HCT116 (cell line): ENCODE measurements around the gene TTL. TPM values are rescaled to one million over a fixed set of nuclear protein-coding genes. Genes with fewer than 3 reads are reported as not detected.

Experiments
- ATAC-seq: fragments of 200-7000 bp; cut with Tn5 transposase; 2 replicates; pipeline ENCODE4 v1.9.1; 2020; ENCODE audit warnings: mild to moderate bottlenecking, moderate library complexity
- BruUV-seq: library from RNA; stranded (reverse); fragments of 400-500 nt; replicated peaks from 2 replicates; lab custom pipeline; 2021; lab: Mats Ljungman, UMichigan
- CTCF ChIA-PET: fragments of 300-600 bp; sonication (Branson Sonifier 250); formaldehyde crosslinking; loops from one replicate; lab custom pipeline; 2021; ENCODE audit warnings: antibody characterized with exemption; lab: Charles Lee
- POLR2A ChIA-PET: fragments of 300-600, 350-600 bp; sonication (Branson Sonifier 250); formaldehyde crosslinking; loops from one replicate; lab custom pipeline; 2021; ENCODE audit warnings: antibody characterized with exemption; lab: Charles Lee
- RAD21 ChIA-PET, 2 experiments: fragments of 300-600 bp; sonication (Branson Sonifier 250); formaldehyde crosslinking; loops; one replicate each; lab custom pipeline; 2023; ENCODE audit warnings: low total read pairs in 2 of 2; ENCODE audit not compliant: uncharacterized antibody in 2 of 2, unreplicated experiment in 2 of 2, low non-redundant PET in 1 of 2; lab: Charles Lee
- DNase-seq: peaks from one replicate; pipeline ENCODE4 v3.0.0-alpha.2; 2010; ENCODE audit warnings: low read depth, low spot score
- H2AFZ ChIP-seq: fragments of 200-600 bp; shearing (Covaris generic), sonication (generic); 2 replicates; pipeline ENCODE4 v1.6.1; 2017; ENCODE audit warnings: low read depth, mixed run types, mixed read lengths, antibody characterized with exemption, low read length; ENCODE audit not compliant: poor library complexity, severe bottlenecking
- H3K27ac ChIP-seq: 2 replicates; pipeline ENCODE4 v1.5.1; 2012; ENCODE audit warnings: low read depth, low read length
- H3K27me3 ChIP-seq: fragments of 200-600 bp; sonication (generic); 2 replicates; pipeline ENCODE4 v1.6.1; 2016; ENCODE audit warnings: mixed run types, low read length, mixed read lengths; ENCODE audit not compliant: insufficient read depth
- H3K36me3 ChIP-seq, 2 experiments: fragments of 200-500 bp in 1 of 2; fragments of 200-600 bp in 1 of 2; sonication (Bioruptor generic) in 1 of 2; sonication (generic) in 1 of 2; 2 replicates each; pipeline versions ENCODE4 v1.5.1 to v1.6.1; 2014 to 2016; ENCODE audit warnings: low read length in 2 of 2, inconsistent platforms in 1 of 2, mixed read lengths in 1 of 2, mixed run types in 1 of 2; ENCODE audit not compliant: insufficient read depth in 2 of 2, control insufficient read depth in 1 of 2
- H3K4me1 ChIP-seq, 2 experiments: fragments of 200-600 bp in 1 of 2; sonication (generic) in 1 of 2; 2 replicates each; pipeline versions ENCODE4 v1.5.1 to v1.6.1; 2012 to 2017; ENCODE audit warnings: low read length in 2 of 2, inconsistent platforms in 1 of 2, mild to moderate bottlenecking in 1 of 2, mixed read lengths in 1 of 2, mixed run types in 1 of 2, moderate library complexity in 1 of 2; ENCODE audit not compliant: insufficient read depth in 2 of 2, control insufficient read depth in 1 of 2
- H3K4me2 ChIP-seq: fragments of 200-600 bp; sonication (generic); 2 replicates; pipeline ENCODE4 v1.6.1; 2017; ENCODE audit warnings: mixed run types, low read length, mixed read lengths
- H3K4me3 ChIP-seq, 2 experiments: fragments of 200-600 bp in 1 of 2; sonication (generic) in 1 of 2; replicated peaks in 1 of 2; 2 replicates each; pipeline ENCODE4 v1.5.1; 2011 to 2016; ENCODE audit warnings: low read length in 2 of 2, control low read depth in 1 of 2, low read depth in 1 of 2, mild to moderate bottlenecking in 1 of 2, mixed read lengths in 1 of 2, mixed run types in 1 of 2
- H3K79me2 ChIP-seq: fragments of 200-600 bp; sonication (generic); 2 replicates; pipeline ENCODE4 v1.6.1; 2017; ENCODE audit warnings: mild to moderate bottlenecking, mixed run types, low read length, moderate library complexity, mixed read lengths; ENCODE audit not compliant: insufficient read depth
- H3K9ac ChIP-seq: fragments of 200-600 bp; sonication (generic); 2 replicates; pipeline ENCODE4 v1.6.1; 2016; ENCODE audit warnings: low read length, mixed read lengths
- H3K9me2 ChIP-seq: fragments of 200-600 bp; sonication (generic), shearing (Covaris generic); 2 replicates; pipeline ENCODE4 v1.6.1; 2017; ENCODE audit warnings: mixed run types, mild to moderate bottlenecking, moderate library complexity; ENCODE audit not compliant: insufficient read depth
- H3K9me3 ChIP-seq, 2 experiments: fragments of 200-500 bp in 1 of 2; fragments of 200-600 bp in 1 of 2; sonication (Bioruptor generic) in 1 of 2; sonication (generic) in 1 of 2; 2 replicates each; pipeline ENCODE4 v1.6.1; 2014 to 2017; ENCODE audit warnings: low read length in 2 of 2, mixed read lengths in 2 of 2, inconsistent platforms in 1 of 2, low read depth in 1 of 2, mild to moderate bottlenecking in 1 of 2, mixed run types in 1 of 2, moderate library complexity in 1 of 2; ENCODE audit not compliant: control insufficient read depth in 1 of 2, insufficient read depth in 1 of 2
- H4K20me1 ChIP-seq: fragments of 200-600 bp; sonication (generic), shearing (Covaris generic); 2 replicates; pipeline ENCODE4 v1.6.1; 2017; ENCODE audit warnings: mixed run types, mild to moderate bottlenecking, moderate library complexity; ENCODE audit not compliant: insufficient read depth
- CBX3 ChIP-seq: IDR thresholded peaks from 2 replicates; pipeline ENCODE4 v1.6.1; 2012; ENCODE audit warnings: low read depth
- CEBPB ChIP-seq: IDR thresholded peaks from 2 replicates; pipeline ENCODE4 v1.6.1; 2012; ENCODE audit warnings: low read depth
- CTCF ChIP-seq, 3 experiments: fragments of 200-600 bp in 1 of 3; sonication (generic) in 1 of 3; IDR thresholded peaks in 2 of 3; conservative IDR thresholded peaks in 1 of 3; 2 replicates each; pipeline ENCODE4 v1.5.1; 2012 to 2017; ENCODE audit warnings: low read depth in 2 of 3, low read length in 2 of 3, antibody characterized with exemption in 1 of 3, borderline replicate concordance in 1 of 3, control low read depth in 1 of 3, mild to moderate bottlenecking in 1 of 3, mixed read lengths in 1 of 3, mixed run types in 1 of 3, moderate library complexity in 1 of 3; ENCODE audit not compliant: insufficient read depth in 1 of 3
- FOSL1 ChIP-seq: IDR thresholded peaks from 2 replicates; pipeline ENCODE4 v1.6.1; 2012; ENCODE audit warnings: low read depth
- JUND ChIP-seq: IDR thresholded peaks from 2 replicates; pipeline ENCODE4 v1.6.1; 2012
- POLR2A ChIP-seq: IDR thresholded peaks from 2 replicates; pipeline ENCODE4 v1.7.0; 2011; ENCODE audit warnings: borderline replicate concordance; ENCODE audit not compliant: insufficient read depth, insufficient read length; ENCODE audit errors: extremely low read depth
- RAD21 ChIP-seq: IDR thresholded peaks from 2 replicates; pipeline ENCODE4 v1.6.1; 2012; ENCODE audit warnings: low read depth, mild to moderate bottlenecking
- REST ChIP-seq: IDR thresholded peaks from 2 replicates; pipeline ENCODE4 v1.6.1; 2012; ENCODE audit warnings: low read depth
- SRF ChIP-seq: IDR thresholded peaks from 2 replicates; pipeline ENCODE4 v1.6.1; 2012; ENCODE audit warnings: low read depth
- ZBTB33 ChIP-seq: IDR thresholded peaks from 2 replicates; pipeline ENCODE4 v1.6.1; 2011; ENCODE audit warnings: mild to moderate bottlenecking, low read length, moderate library complexity; ENCODE audit not compliant: insufficient replicate concordance; ENCODE audit errors: extremely low read depth
- ZFX ChIP-seq: fragments of 450-650 bp; IDR thresholded peaks from 2 replicates; pipeline ENCODE4 v1.6.1; 2017
- intact Hi-C: fragments of 100-400 bp; cut with micrococcal nuclease; formaldehyde crosslinking; loops from 2 replicates; pipeline ENCODE4 v1.10.0; 2022
- total RNA-seq: library from RNA; stranded (reverse); gene quantifications from one replicate; pipeline ENCODE4 v1.2.1, GENCODE V29; 2021; ENCODE audit not compliant: unreplicated experiment
- TF ChIP-seq, protein P1 (sequence below): IDR thresholded peaks from 2 replicates; pipeline ENCODE4 v1.6.1; 2012

Gene TTL
- total RNA-seq, 1 experiment from 2014 or later = 58.7 TPM

DNA sequence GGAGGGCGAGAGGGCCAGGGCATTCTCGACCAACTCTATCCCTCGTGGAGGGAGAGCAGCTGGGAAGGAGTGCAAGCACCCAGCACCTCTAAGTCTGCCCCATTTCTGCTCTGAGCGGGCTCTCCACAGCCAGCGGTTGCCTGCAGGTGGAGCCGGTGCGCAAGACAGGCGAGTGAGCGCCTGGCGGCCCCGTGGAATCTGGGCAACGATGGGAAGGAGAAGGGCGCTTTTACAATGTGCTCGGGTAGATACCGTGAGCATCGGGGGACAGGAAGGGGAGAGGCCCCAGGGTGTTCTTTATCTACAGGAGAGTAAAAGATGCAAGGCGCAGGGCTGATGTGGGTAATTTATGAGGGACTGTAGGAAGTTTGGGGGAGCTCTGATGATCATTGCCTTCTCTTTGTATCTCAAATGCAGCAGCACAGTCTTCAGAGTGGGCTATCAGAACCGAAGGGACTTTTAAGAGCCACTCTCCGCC, 867 bp upstream of the TTL start:
- TF ChIP-seq POLR2A = peak; percentile 6
- no peak for TF ChIP-seq FOSL1
- TF ChIP-seq SRF = no peak
- TF ChIP-seq ZBTB33 = no peak
- no peak for TF ChIP-seq REST
- TF ChIP-seq JUND = no peak
- peak; percentile 50; the same call in 1 of the 2 replicates for TF ChIP-seq CBX3
- TF ChIP-seq, protein P1, sequence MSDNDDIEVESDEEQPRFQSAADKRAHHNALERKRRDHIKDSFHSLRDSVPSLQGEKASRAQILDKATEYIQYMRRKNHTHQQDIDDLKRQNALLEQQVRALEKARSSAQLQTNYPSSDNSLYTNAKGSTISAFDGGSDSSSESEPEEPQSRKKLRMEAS = peak; percentile 76; the same call in 1 of the 2 replicates
- peak; percentile 72 to 87 (median 79) for TF ChIP-seq CTCF (IDR thresholded peaks at IDR 0.05 in 2 of 3, conservative IDR thresholded peaks at IDR 0.05 in 1 of 3; ENCODE audit: borderline replicate concordance in 1 of 3, insufficient read depth in 1 of 3, low read depth in 2 of 3, low read length in 2 of 3)
- TF ChIP-seq RAD21 = peak; percentile 84
- TF ChIP-seq ZFX = no peak
- no peak for TF ChIP-seq CEBPB
- TF ChIP-seq, all 23 proteins: peak for 5
- H3K79me2 ChIP-seq = peaks cover 36% of the 10 kb centered on the region
- no peaks in the 10 kb centered on the region for H3K9me2 ChIP-seq
- RAD21 ChIA-PET = interaction anchor here in 1 of 2 experiments (0.6 kb wide), 1 partner anchor 65 kb away, joined by 3 read pairs; no protein-coding TSS in a partner anchor
- ATAC-seq (peak; percentile 81), DNase-seq (peak; percentile 67)
- intact Hi-C loops = loop anchor here (2.0 to 5.0 kb wide), 4 partner anchors 61 to 246 kb away; partner anchors contain the start of genes POLR1B and ZC3H8
- peak overlapping the region; percentile 87 for H3K27ac ChIP-seq
- no peaks in the 10 kb centered on the region for H4K20me1 ChIP-seq
- peaks cover 0 to 1% of the 10 kb centered on the region in 2 experiments; a peak in 1 of 4 replicates for H3K36me3 ChIP-seq
- H3K9me3 ChIP-seq = no peaks in the 10 kb centered on the region
- peak overlapping the region; percentile 62 for H3K4me3 ChIP-seq
- no TSS peak for BruUV-seq
- H3K4me2 ChIP-seq = peak overlapping the region; percentile 92
- POLR2A ChIA-PET = interaction anchor here (1.1 kb wide), 1 partner anchor 426 kb away, joined by 3 read pairs; no protein-coding TSS in a partner anchor
- peaks cover 15 to 24% of the 10 kb centered on the region in 2 experiments; a peak in 3 of 4 replicates for H3K4me1 ChIP-seq
- no peaks in the 10 kb centered on the region for H3K27me3 ChIP-seq
- CTCF ChIA-PET = interaction anchor here (0.5 to 2.6 kb wide), 4 partner anchors 12 to 246 kb away, joined by 3 to 8 read pairs (median 3); no protein-coding TSS in a partner anchor
- H2AFZ ChIP-seq = peak overlapping the region; percentile 71
- peak overlapping the region; percentile 65 for H3K9ac ChIP-seq
